Measurements from ENCODE around the gene MKRN2.

GRCh38 chr3:12583280-12583679 is 26.4 kb downstream of the MKRN2 start:
- TF ChIP-seq ZNF891 (CRISPR knock-in tag; IDR thresholded peaks at IDR 0.05) (no peak), CTCF (CRISPR knock-in tag; IDR thresholded peaks at IDR 0.05) (no peak), RNF219 (CRISPR knock-in tag; IDR thresholded peaks at IDR 0.05) (no peak), SUZ12 (IDR thresholded peaks at IDR 0.05; ENCODE audit: low read depth, low read length) (no peak), ETV5 (CRISPR knock-in tag; IDR thresholded peaks at IDR 0.05; ENCODE audit: borderline replicate concordance) (no peak), KMT2B (CRISPR knock-in tag; IDR thresholded peaks at IDR 0.05) (no peak), FOXP4 (CRISPR knock-in tag; IDR thresholded peaks at IDR 0.05) (no peak), KLF6 (CRISPR knock-in tag; IDR thresholded peaks at IDR 0.05) (no peak), ZNF44 (CRISPR knock-in tag; IDR thresholded peaks at IDR 0.05) (no peak), ZKSCAN1 (IDR thresholded peaks at IDR 0.05; ENCODE audit: low read length) (no peak), NR2F6 (IDR thresholded peaks at IDR 0.05) (no peak), NR2F6 (CRISPR knock-in tag; IDR thresholded peaks at IDR 0.05) (no peak), ZNF549 (CRISPR knock-in tag; IDR thresholded peaks at IDR 0.05) (no peak)
